Measurements from ENCODE around the gene ZKSCAN8. TPM values are rescaled to one million over a fixed set of nuclear protein-coding genes. Genes with fewer than 3 reads are reported as not detected.

ZKSCAN8 gene
- total and polyA plus RNA-seq, 2 donors (not counting 3 experiments of a cell fraction or from before 2014, with no cell fraction given): 9.4 to 19.7 TPM

DNA sequence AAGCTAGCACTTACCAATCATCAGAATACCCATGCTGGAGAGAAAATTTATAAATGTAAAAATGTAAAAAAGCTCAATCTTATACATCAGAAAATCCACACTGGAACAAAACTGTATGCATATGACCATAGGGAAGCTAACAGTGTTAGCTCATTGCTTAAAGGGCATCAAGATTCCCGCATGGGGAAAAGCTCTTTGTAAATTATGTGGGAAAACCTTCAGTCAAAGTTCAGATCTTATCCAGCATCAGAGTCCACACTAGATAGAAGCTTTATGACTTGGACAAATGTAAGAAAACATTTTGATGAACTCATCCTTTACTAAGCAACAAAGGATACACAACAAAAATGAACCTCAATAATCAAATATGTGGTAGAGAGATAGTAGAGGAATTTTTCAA lies 34.7 kb downstream of the ZKSCAN8 start:
- TF ChIP-seq POLR2A (IDR thresholded peaks at IDR 0.05; ENCODE audit: low read depth, low read length): no peak
- TF ChIP-seq EZH2 (IDR thresholded peaks at IDR 0.05; ENCODE audit: borderline replicate concordance, low read depth, low read length, severe bottlenecking): no peak
- TF ChIP-seq JUN (IDR thresholded peaks at IDR 0.05; ENCODE audit: borderline replicate concordance, insufficient read depth, insufficient read length, low read depth): no peak
- no peak for TF ChIP-seq GATA2 (IDR thresholded peaks at IDR 0.05; ENCODE audit: insufficient read depth, insufficient read length, low read depth, low read length)
- TF ChIP-seq MYC (IDR thresholded peaks at IDR 0.05; ENCODE audit: low read depth, low read length): no peak
- TF ChIP-seq CTCF (IDR thresholded peaks at IDR 0.05; ENCODE audit: extremely low read depth in 1 of 2, insufficient read depth in 1 of 2, low read depth in 1 of 2, low read length in 2 of 2): no peak
- TF ChIP-seq POLR2AphosphoS5 (IDR thresholded peaks at IDR 0.05; ENCODE audit: insufficient read depth, low read depth, low read length): no peak
- TF ChIP-seq, protein P1, sequence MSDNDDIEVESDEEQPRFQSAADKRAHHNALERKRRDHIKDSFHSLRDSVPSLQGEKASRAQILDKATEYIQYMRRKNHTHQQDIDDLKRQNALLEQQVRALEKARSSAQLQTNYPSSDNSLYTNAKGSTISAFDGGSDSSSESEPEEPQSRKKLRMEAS (IDR thresholded peaks at IDR 0.05; ENCODE audit: insufficient read depth, insufficient read length): no peak
- TF ChIP-seq FOS (IDR thresholded peaks at IDR 0.05; ENCODE audit: borderline replicate concordance, insufficient read depth, low read length): no peak
- POLR2A ChIA-PET: no interaction called here
- dilution Hi-C loops (cut with MboI; ENCODE audit: extremely low pct_ligation_motif_present, low sequenced_read_pairs): no loop called here

More for the DNA sequence above, 34.7 kb downstream of the ZKSCAN8 start:
- Histone ChIP-seq H3K79me2 (ENCODE audit: control insufficient read depth, insufficient read depth, low read length) (no peaks in the 10 kb centered on the region), H3K4me2 (ENCODE audit: insufficient read depth, low read length) (no peak overlapping the region), H3K27me3 (ENCODE audit: control insufficient read depth in 2 of 2, insufficient read depth in 2 of 2, low read length in 2 of 2) (peaks cover 0 to 3% of the 10 kb centered on the region in 2 experiments), H3K9ac (replicated peaks; ENCODE audit: extremely low read depth, insufficient read depth, low read length) (no peak overlapping the region), H2AFZ (ENCODE audit: low read depth, low read length) (no peak overlapping the region), H3K9me1 (replicated peaks; ENCODE audit: control insufficient read depth, extremely low read depth, insufficient read depth, low read length) (no peaks in the 10 kb centered on the region), H3K36me3 (ENCODE audit: control insufficient read depth in 2 of 2, extremely low read depth in 1 of 2, insufficient read depth in 2 of 2, low read length in 2 of 2) (no peaks in the 10 kb centered on the region), H3K4me3 (replicated peaks in 1 of 3; ENCODE audit: insufficient read depth in 1 of 3, low read depth in 1 of 3, low read length in 3 of 3) (no peak overlapping the region), H3K9me3 (replicated peaks; ENCODE audit: control insufficient read depth, insufficient read depth, low read length) (no peaks in the 10 kb centered on the region), H3K27ac (ENCODE audit: insufficient read depth, low read depth, low read length) (no peak overlapping the region), H3K4me1 (ENCODE audit: control insufficient read depth, extremely low read depth, insufficient read depth, low read length) (no peaks in the 10 kb centered on the region), H4K20me1 (replicated peaks; ENCODE audit: control insufficient read depth, extremely low read depth, insufficient read depth, low read length) (no peaks in the 10 kb centered on the region)
- FAIRE-seq (no peak), DNase-seq (ENCODE audit: low read depth, low spot score) (no peak)
- BruUV-seq (replicated peaks): no TSS peak
- CTCF ChIA-PET: interaction anchor here (1.3 to 1.6 kb wide), 2 partner anchors 14 to 31 kb away, joined by 3 to 4 read pairs; no protein-coding TSS in a partner anchor
- intact Hi-C loops (cut with micrococcal nuclease): no loop called here

All from endothelial cell of umbilical vein (primary cell).